Right atrium auricular region (tissue), 2 donors: ENCODE results near the gene TUBB4B. TPM values are rescaled to one million over a fixed set of nuclear protein-coding genes. Genes with fewer than 3 reads are reported as not detected.

Source experiments
- DNase-seq: peaks from one replicate; pipeline ENCODE4 v3.0.0-alpha.2; 2019; ENCODE audit warnings: low spot score
- H3K27ac ChIP-seq, 2 donors: fragments of 200-600 bp; sonication (generic); 1 replicate in 1 of 2; 2 replicates in 1 of 2; pipeline ENCODE4 v1.5.1; 2016 to 2019
- H3K27me3 ChIP-seq, 2 donors: fragments of 200-600 bp; sonication (generic); one replicate each; pipeline versions ENCODE4 v1.5.1 to v1.6.0; 2017 to 2019
- H3K36me3 ChIP-seq: fragments of 200-600 bp; sonication (generic); one replicate; pipeline ENCODE4 v1.5.1; 2016
- H3K4me1 ChIP-seq, 2 donors: fragments of 200-600 bp; sonication (generic); one replicate each; pipeline versions ENCODE4 v1.5.1 to v1.6.0; 2017 to 2019
- H3K4me3 ChIP-seq, 2 donors: fragments of 200-600 bp; sonication (generic); 1 replicate in 1 of 2; 2 replicates in 1 of 2; pipeline ENCODE4 v1.5.1; 2017 to 2019; ENCODE audit warnings: mild to moderate bottlenecking in 1 of 2, moderate library complexity in 1 of 2
- H3K9me3 ChIP-seq, 2 donors: fragments of 200-600 bp; sonication (generic); one replicate each; pipeline ENCODE4 v1.5.1; 2019
- CTCF ChIP-seq, 2 donors: fragments of 200-600 bp; sonication (generic); IDR thresholded peaks; one replicate each; pipeline ENCODE4 v1.5.1; 2019; ENCODE audit warnings: antibody characterized with exemption in 2 of 2
- total RNA-seq, 2 donors: library from RNA; depleted of rRNA; stranded (reverse); fragments of >200 nt; gene quantifications; one replicate each; pipeline ENCODE4 v1.1.0, GENCODE V29; 2016

Gene TUBB4B
- total RNA-seq, 2 donors from 2014 or later: 310 to 394 TPM

- TF ChIP-seq CTCF (IDR thresholded peaks at IDR 0.05): no peak
- peaks cover 21% of the 10 kb centered on the region for H3K36me3 ChIP-seq
- H3K27me3 ChIP-seq: no peaks in the 10 kb centered on the region
- no peak for DNase-seq
- no peak overlapping the region for H3K27ac ChIP-seq
- H3K9me3 ChIP-seq: no peaks in the 10 kb centered on the region
- H3K4me3 ChIP-seq: no peak overlapping the region
- peaks cover 0 to 87% of the 10 kb centered on the region in 2 donors for H3K4me1 ChIP-seq
These were observed 32.0 kb downstream of the TUBB4B start for GRCh38 chr9:137273095-137273490.

GRCh38 chr9:137273611-137274320 lies 32.7 kb downstream of the TUBB4B start:
- Histone ChIP-seq H3K9me3 (no peaks in the 10 kb centered on the region), H3K36me3 (peaks cover 21% of the 10 kb centered on the region), H3K4me1 (peaks cover 0 to 84% of the 10 kb centered on the region in 2 donors), H3K27ac (no peak overlapping the region), H3K27me3 (no peaks in the 10 kb centered on the region), H3K4me3 (no peak overlapping the region)
- no peak for TF ChIP-seq CTCF (IDR thresholded peaks at IDR 0.05)
- DNase-seq: no peak

- H3K4me1 ChIP-seq: peaks cover 0 to 73% of the 10 kb centered on the region in 2 donors
- no peaks in the 10 kb centered on the region for H3K27me3 ChIP-seq
- no peak for TF ChIP-seq CTCF (IDR thresholded peaks at IDR 0.05)
- DNase-seq: no peak
- H3K4me3 ChIP-seq: no peak overlapping the region
- peaks cover 21% of the 10 kb centered on the region for H3K36me3 ChIP-seq
- no peak overlapping the region for H3K27ac ChIP-seq
- no peaks in the 10 kb centered on the region for H3K9me3 ChIP-seq
These were observed 34.1 kb downstream of the TUBB4B start for GRCh38 chr9:137275203-137275587.

- DNase-seq: no peak
- no peak for TF ChIP-seq CTCF (IDR thresholded peaks at IDR 0.05)
- Histone ChIP-seq H3K4me3 (no peak overlapping the region), H3K27ac (peak overlapping the region; percentile 83 to 94), H3K36me3 (peaks cover 21% of the 10 kb centered on the region), H3K27me3 (no peaks in the 10 kb centered on the region), H3K4me1 (peaks cover 0 to 76% of the 10 kb centered on the region in 2 donors), H3K9me3 (no peaks in the 10 kb centered on the region)
These were observed 34.7 kb downstream of the TUBB4B start for GRCh38 chr9:137275588-137276472.

- Histone ChIP-seq H3K27ac (peak overlapping the region; percentile 83 to 94), H3K4me3 (peak overlapping the region; percentile 33 to 54), H3K4me1 (peaks cover 0 to 72% of the 10 kb centered on the region in 2 donors), H3K36me3 (peaks cover 15% of the 10 kb centered on the region), H3K27me3 (no peaks in the 10 kb centered on the region), H3K9me3 (no peaks in the 10 kb centered on the region)
- TF ChIP-seq CTCF (IDR thresholded peaks at IDR 0.05): no peak
- DNase-seq: peak; percentile 81
These were observed 35.6 kb downstream of the TUBB4B start for GRCh38 chr9:137276473-137277328.
